K562 treated with DMSO at 1 percent for 12 hours (cell line): ENCODE measurements around the gene FAIM. TPM values are rescaled to one million over a fixed set of nuclear protein-coding genes. Genes with fewer than 3 reads are reported as not detected.

ENCODE experiments used
- total RNA-seq: library from RNA; unstranded; fragments of 300-600 nt; gene quantifications from 2 replicates; pipeline ENCODE4 v1.2.3, GENCODE V29; 2022; ENCODE audit not compliant: insufficient read depth

FAIM gene
- total RNA-seq = 4.2 and 4.4 TPM in 2 replicates

GRCh38 chr3:138608322-138609135 is at the start of gene FAIM:
FAIM (plus strand) TSS chr3:138608771; CDS start chr3:138619727, 10,956 bp downstream.

GRCh38 chr3:138594150-138594934 is 14.2 kb upstream of the FAIM start, which contains the start of gene CEP70:
CEP70 (minus strand) TSS chr3:138594260; CDS start chr3:138572927, 21,333 bp downstream.

Other genes with a start within 250 kb of the FAIM start
- not detected in 2 replicates for gene ESYT3, start 174.2 kb upstream of the FAIM start, total RNA-seq
- gene CEP70, start 14.5 kb upstream of the FAIM start, total RNA-seq = 9.0 and 18.4 TPM in 2 replicates
- gene PIK3CB, start 226.2 kb downstream of the FAIM start, total RNA-seq = 8.8 and 59.9 TPM in 2 replicates